K562 (cell line): ENCODE data around the gene PODXL. TPM values are rescaled to one million over a fixed set of nuclear protein-coding genes. Genes with fewer than 3 reads are reported as not detected.

Source experiments
- BHLHE40 ChIP-seq: IDR thresholded peaks from 2 replicates; pipeline ENCODE4 v1.6.1; 2011; ENCODE audit warnings: low read length, improper control_type of control experiment
- C11orf30 ChIP-seq: fragments of 450-650 bp; IDR thresholded peaks from 2 replicates; pipeline ENCODE4 v1.6.1; 2016; ENCODE audit warnings: low read depth, mild to moderate bottlenecking
- CBFA2T3 ChIP-seq: fragments of 450-650 bp; IDR thresholded peaks from 2 replicates; pipeline ENCODE4 v1.6.1; 2017
- CBFB ChIP-seq: sonication (generic); formaldehyde crosslinking; IDR thresholded peaks from 2 replicates; pipeline ENCODE4 v1.4.0; 2020; ENCODE audit warnings: mild to moderate bottlenecking, missing genetic modification reagents
- KDM2B ChIP-seq: fragments of 250-450 bp; sonication (Bioruptor Pico); IDR thresholded peaks from 2 replicates; pipeline ENCODE4 v1.8.0; 2021; ENCODE audit warnings: mild to moderate bottlenecking, moderate library complexity
- MAFG ChIP-seq: fragments of 450-650 bp; conservative IDR thresholded peaks from 2 replicates; pipeline ENCODE4 v1.6.1; 2016; ENCODE audit warnings: missing genetic modification characterization, missing compliant biosample characterization
- NCOR1 ChIP-seq: fragments of 450-650 bp; IDR thresholded peaks from 2 replicates; pipeline ENCODE4 v1.6.1; 2016; ENCODE audit warnings: mild to moderate bottlenecking, moderate library complexity
- PHB ChIP-seq: fragments of 250-450 bp; sonication (Bioruptor Pico); IDR thresholded peaks from 2 replicates; pipeline ENCODE4 v1.5.0; 2021
- SOX6 ChIP-seq: fragments of 450-650 bp; IDR thresholded peaks from 2 replicates; pipeline ENCODE4 v1.6.1; 2014; ENCODE audit warnings: mild to moderate bottlenecking
- TAL1 ChIP-seq: fragments of 450-650 bp; IDR thresholded peaks from 2 replicates; pipeline ENCODE4 v1.6.1; 2016; ENCODE audit warnings: mild to moderate bottlenecking
- USF1 ChIP-seq: sonication (generic); formaldehyde crosslinking; IDR thresholded peaks from 2 replicates; pipeline ENCODE4 v1.9.0; 2022; ENCODE audit warnings: mild to moderate bottlenecking, missing genetic modification reagents
- ZBED1 ChIP-seq: IDR thresholded peaks from 2 replicates; pipeline ENCODE4 v1.6.1; 2014
- ZNF354B ChIP-seq: fragments of 250-450 bp; sonication (Bioruptor Pico); IDR thresholded peaks from 2 replicates; pipeline ENCODE4 v1.4.0; 2020
- ZNF507 ChIP-seq: conservative IDR thresholded peaks from 2 replicates; pipeline ENCODE4 v1.6.1; 2017; ENCODE audit warnings: missing genetic modification characterization, missing compliant biosample characterization
- polyA plus RNA-seq, 8 experiments: library from polyadenylated mRNA; depleted of rRNA in 4 of 8; stranded (reverse) in 5 of 8; unstranded in 3 of 8; fragments of >200 nt; fragmentation: Nextera tagmentation in 2 of 8; fragmentation: Illumina TruSeq in 1 of 8; extraction: Ambion mirVana in 2 of 8; extraction: Trizol in 1 of 8; gene quantifications; 2 replicates each; pipeline versions ENCODE4 v1.2.1 to v1.2.3, GENCODE V29; 2011 to 2014; ENCODE audit warnings: inconsistent platforms in 1 of 8, missing spikeins in 1 of 8
- total RNA-seq, 7 experiments: library from RNA; depleted of rRNA in 6 of 7; stranded (reverse); fragments of >200 nt in 6 of 7; fragmentation: Illumina TruSeq in 2 of 7; extraction: Trizol in 2 of 7; gene quantifications; 2 replicates each; pipeline versions ENCODE4 v1.2.1 to v1.2.3, GENCODE V29; 2011 to 2021; ENCODE audit warnings: low replicate concordance in 1 of 7
- TF ChIP-seq, protein P1 (sequence below): sonication (generic); formaldehyde crosslinking; IDR thresholded peaks from 2 replicates; pipeline ENCODE4 v1.8.0; 2023; ENCODE audit warnings: missing genetic modification reagents, mild to moderate bottlenecking, borderline replicate concordance
- TF ChIP-seq, protein P2 (sequence below): fragments of 450-650 bp; IDR thresholded peaks from 2 replicates; pipeline ENCODE4 v1.6.1; 2016
- TF ChIP-seq, protein P3 (sequence below): IDR thresholded peaks from 2 replicates; pipeline ENCODE4 v1.6.1; 2016; ENCODE audit warnings: missing genetic modification characterization, missing compliant biosample characterization

PODXL gene
- total and polyA plus RNA-seq, 9 of the 15 experiments (the other 6 are each of a cell fraction or from before 2014, with no cell fraction given), result 0.01 to 0.73 (median 0.07) TPM

GRCh38 chr7:131595699-131596098, 39.3 kb upstream of the PODXL start (continued):
- TF ChIP-seq, protein P1, sequence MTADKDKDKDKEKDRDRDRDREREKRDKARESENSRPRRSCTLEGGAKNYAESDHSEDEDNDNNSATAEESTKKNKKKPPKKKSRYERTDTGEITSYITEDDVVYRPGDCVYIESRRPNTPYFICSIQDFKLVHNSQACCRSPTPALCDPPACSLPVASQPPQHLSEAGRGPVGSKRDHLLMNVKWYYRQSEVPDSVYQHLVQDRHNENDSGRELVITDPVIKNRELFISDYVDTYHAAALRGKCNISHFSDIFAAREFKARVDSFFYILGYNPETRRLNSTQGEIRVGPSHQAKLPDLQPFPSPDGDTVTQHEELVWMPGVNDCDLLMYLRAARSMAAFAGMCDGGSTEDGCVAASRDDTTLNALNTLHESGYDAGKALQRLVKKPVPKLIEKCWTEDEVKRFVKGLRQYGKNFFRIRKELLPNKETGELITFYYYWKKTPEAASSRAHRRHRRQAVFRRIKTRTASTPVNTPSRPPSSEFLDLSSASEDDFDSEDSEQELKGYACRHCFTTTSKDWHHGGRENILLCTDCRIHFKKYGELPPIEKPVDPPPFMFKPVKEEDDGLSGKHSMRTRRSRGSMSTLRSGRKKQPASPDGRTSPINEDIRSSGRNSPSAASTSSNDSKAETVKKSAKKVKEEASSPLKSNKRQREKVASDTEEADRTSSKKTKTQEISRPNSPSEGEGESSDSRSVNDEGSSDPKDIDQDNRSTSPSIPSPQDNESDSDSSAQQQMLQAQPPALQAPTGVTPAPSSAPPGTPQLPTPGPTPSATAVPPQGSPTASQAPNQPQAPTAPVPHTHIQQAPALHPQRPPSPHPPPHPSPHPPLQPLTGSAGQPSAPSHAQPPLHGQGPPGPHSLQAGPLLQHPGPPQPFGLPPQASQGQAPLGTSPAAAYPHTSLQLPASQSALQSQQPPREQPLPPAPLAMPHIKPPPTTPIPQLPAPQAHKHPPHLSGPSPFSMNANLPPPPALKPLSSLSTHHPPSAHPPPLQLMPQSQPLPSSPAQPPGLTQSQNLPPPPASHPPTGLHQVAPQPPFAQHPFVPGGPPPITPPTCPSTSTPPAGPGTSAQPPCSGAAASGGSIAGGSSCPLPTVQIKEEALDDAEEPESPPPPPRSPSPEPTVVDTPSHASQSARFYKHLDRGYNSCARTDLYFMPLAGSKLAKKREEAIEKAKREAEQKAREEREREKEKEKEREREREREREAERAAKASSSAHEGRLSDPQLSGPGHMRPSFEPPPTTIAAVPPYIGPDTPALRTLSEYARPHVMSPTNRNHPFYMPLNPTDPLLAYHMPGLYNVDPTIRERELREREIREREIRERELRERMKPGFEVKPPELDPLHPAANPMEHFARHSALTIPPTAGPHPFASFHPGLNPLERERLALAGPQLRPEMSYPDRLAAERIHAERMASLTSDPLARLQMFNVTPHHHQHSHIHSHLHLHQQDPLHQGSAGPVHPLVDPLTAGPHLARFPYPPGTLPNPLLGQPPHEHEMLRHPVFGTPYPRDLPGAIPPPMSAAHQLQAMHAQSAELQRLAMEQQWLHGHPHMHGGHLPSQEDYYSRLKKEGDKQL (CRISPR knock-in tag), result no peak
- no peak for TF ChIP-seq USF1
- no peak for TF ChIP-seq KDM2B (CRISPR knock-in tag)
- TF ChIP-seq, protein P2, sequence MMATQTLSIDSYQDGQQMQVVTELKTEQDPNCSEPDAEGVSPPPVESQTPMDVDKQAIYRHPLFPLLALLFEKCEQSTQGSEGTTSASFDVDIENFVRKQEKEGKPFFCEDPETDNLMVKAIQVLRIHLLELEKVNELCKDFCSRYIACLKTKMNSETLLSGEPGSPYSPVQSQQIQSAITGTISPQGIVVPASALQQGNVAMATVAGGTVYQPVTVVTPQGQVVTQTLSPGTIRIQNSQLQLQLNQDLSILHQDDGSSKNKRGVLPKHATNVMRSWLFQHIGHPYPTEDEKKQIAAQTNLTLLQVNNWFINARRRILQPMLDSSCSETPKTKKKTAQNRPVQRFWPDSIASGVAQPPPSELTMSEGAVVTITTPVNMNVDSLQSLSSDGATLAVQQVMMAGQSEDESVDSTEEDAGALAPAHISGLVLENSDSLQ, result peak; percentile 59
- TF ChIP-seq BHLHE40, result no peak
- TF ChIP-seq, protein P3, sequence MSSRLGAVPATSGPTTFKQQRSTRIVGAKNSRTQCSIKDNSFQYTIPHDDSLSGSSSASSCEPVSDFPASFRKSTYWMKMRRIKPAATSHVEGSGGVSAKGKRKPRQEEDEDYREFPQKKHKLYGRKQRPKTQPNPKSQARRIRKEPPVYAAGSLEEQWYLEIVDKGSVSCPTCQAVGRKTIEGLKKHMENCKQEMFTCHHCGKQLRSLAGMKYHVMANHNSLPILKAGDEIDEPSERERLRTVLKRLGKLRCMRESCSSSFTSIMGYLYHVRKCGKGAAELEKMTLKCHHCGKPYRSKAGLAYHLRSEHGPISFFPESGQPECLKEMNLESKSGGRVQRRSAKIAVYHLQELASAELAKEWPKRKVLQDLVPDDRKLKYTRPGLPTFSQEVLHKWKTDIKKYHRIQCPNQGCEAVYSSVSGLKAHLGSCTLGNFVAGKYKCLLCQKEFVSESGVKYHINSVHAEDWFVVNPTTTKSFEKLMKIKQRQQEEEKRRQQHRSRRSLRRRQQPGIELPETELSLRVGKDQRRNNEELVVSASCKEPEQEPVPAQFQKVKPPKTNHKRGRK (tag), result peak; percentile 0; the same call in 1 of the 2 replicates
- TF ChIP-seq ZNF354B (CRISPR knock-in tag), result peak; percentile 94
- no peak for TF ChIP-seq CBFB (CRISPR knock-in tag)
- peak; percentile 61; the same call in 1 of the 2 replicates for TF ChIP-seq CBFA2T3
- TF ChIP-seq NCOR1, result peak; percentile 20; the same call in 1 of the 2 replicates
- TF ChIP-seq MAFG, result peak; percentile 87
- TF ChIP-seq ZNF507 (tag), result peak; percentile 80
- TF ChIP-seq PHB, result no peak
- TF ChIP-seq C11orf30, result peak; percentile 52; the same call in 1 of the 2 replicates
- TF ChIP-seq ZBED1, result no peak
- peak; percentile 97 for TF ChIP-seq SOX6
- TF ChIP-seq TAL1, result peak; percentile 45; the same call in 1 of the 2 replicates
- TF ChIP-seq, all 486 proteins: peak for 27
